Smooth muscle cell (in vitro differentiated cells): ENCODE measurements around the gene TRAPPC1. TPM values are rescaled to one million over a fixed set of nuclear protein-coding genes. Genes with fewer than 3 reads are reported as not detected.

Experiments used
- DNase-seq: peaks from one replicate; lab custom pipeline; 2025; ENCODE audit not compliant: unreplicated experiment; lab: John Stamatoyannopoulos, UW
- H2AFZ ChIP-seq: fragments of 200-600 bp; sonication (generic); 2 replicates; pipeline ENCODE4 v1.6.0; 2016; ENCODE audit warnings: antibody characterized with exemption, low read depth, mild to moderate bottlenecking
- H3F3A ChIP-seq: fragments of 200-600 bp; sonication (generic); 2 replicates; pipeline ENCODE4 v1.6.0; 2017; ENCODE audit warnings: antibody characterized with exemption, low read depth
- H3K27ac ChIP-seq: fragments of 200-600 bp; sonication (generic); 2 replicates; pipeline ENCODE4 v1.5.1; 2016; ENCODE audit warnings: low read depth, mild to moderate bottlenecking
- H3K27me3 ChIP-seq: fragments of 200-600 bp; sonication (generic); 2 replicates; pipeline ENCODE4 v1.6.1; 2016; ENCODE audit warnings: low read depth, mild to moderate bottlenecking
- H3K36me3 ChIP-seq: fragments of 200-600 bp; sonication (generic); 2 replicates; pipeline ENCODE4 v1.5.1; 2016; ENCODE audit warnings: low read depth
- H3K4me1 ChIP-seq: fragments of 200-600 bp; sonication (generic); 2 replicates; pipeline ENCODE4 v1.5.1; 2016; ENCODE audit warnings: low read depth
- H3K4me2 ChIP-seq: fragments of 200-600 bp; sonication (generic); 2 replicates; pipeline ENCODE4 v1.6.0; 2016; ENCODE audit warnings: mild to moderate bottlenecking
- H3K4me3 ChIP-seq: fragments of 200-600 bp; sonication (generic); 2 replicates; pipeline ENCODE4 v1.5.1; 2016; ENCODE audit warnings: mild to moderate bottlenecking
- H3K79me2 ChIP-seq: fragments of 200-600 bp; sonication (generic); 2 replicates; pipeline ENCODE4 v1.6.0; 2016; ENCODE audit warnings: low read depth, mild to moderate bottlenecking
- H3K9ac ChIP-seq: fragments of 200-600 bp; sonication (generic); 2 replicates; pipeline ENCODE4 v1.6.0; 2016; ENCODE audit warnings: low read depth
- H3K9me3 ChIP-seq: fragments of 200-600 bp; sonication (generic); replicated peaks from 2 replicates; pipeline ENCODE4 v1.5.1; 2016; ENCODE audit warnings: low read depth
- H4K20me1 ChIP-seq: fragments of 200-600 bp; sonication (generic); 2 replicates; pipeline ENCODE4 v1.6.0; 2016; ENCODE audit warnings: low read depth
- WGBS: methylation state at CpG from one replicate; pipeline ENCODE4 v1.1.7; 2016; ENCODE audit warnings: low lambda C conversion rate; 5-methylcytosine and 5-hydroxymethylcytosine counted together
- polyA plus RNA-seq: library from polyadenylated mRNA; unstranded; fragments of >200 nt; fragmentation: Nextera tagmentation; extraction: Ambion mirVana; gene quantifications from 2 replicates; pipeline ENCODE4 v1.2.1, GENCODE V29; 2016
- total RNA-seq: library from RNA; depleted of rRNA; stranded (reverse); fragments of >200 nt; gene quantifications from 2 replicates; pipeline ENCODE4 v1.2.3, GENCODE V29; 2014
- TF ChIP-seq, protein P1 (sequence below): fragments of 200-600 bp; sonication (generic); IDR thresholded peaks from 2 replicates; pipeline ENCODE4 v1.5.1; 2017; ENCODE audit warnings: borderline replicate concordance, mild to moderate bottlenecking, antibody characterized with exemption; ENCODE audit not compliant: insufficient read depth, poor library complexity, severe bottlenecking

The TRAPPC1 gene
- total and polyA plus RNA-seq, 2 experiments from 2014 or later, result 56.2 to 392 TPM

DNA sequence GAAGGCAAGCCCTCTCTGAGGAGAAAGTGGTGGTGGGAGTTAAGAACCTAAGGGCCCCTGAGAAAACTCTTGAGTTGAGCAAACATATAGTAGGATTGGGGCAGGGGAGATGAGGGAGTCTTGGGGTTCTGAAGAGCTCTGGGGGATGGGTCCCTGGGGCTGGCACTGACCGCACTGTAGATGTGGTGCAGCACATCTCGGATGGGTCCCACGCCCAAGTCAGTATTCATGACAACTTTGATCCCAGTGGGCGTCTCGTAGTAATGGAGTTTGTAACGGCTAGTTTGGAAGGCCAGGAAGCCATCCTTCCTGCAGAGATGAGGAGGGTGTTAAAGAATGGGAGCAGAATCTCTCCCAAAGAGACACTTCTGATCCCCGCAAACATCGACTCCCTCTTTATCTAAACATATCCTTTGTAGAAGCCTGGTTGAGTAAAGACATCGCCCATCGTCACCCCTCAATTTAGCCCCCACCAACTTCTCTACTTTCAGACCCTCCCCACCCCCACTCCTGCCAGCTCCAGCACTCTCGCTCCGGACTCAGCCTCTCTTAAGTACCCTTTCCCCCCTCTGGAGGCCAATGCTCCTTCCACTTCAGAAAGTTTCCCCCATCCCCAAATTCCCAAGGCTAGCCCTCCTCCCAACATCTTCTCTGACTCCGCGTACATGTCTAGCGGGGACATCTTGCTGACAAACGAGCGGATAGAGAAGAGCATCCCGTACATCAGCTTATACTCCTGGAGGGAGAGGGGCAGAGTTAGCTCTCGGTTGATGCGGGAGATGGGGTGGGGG, 710 bp downstream of the TRAPPC1 start:
- no peaks in the 10 kb centered on the region for H3F3A ChIP-seq
- no peak for DNase-seq
- H3K27ac ChIP-seq, result peak overlapping the region; percentile 85
- H3K9ac ChIP-seq, result peak overlapping the region; percentile 70
- peaks cover 21% of the 10 kb centered on the region for H3K4me1 ChIP-seq
- H3K36me3 ChIP-seq, result no peaks in the 10 kb centered on the region
- no peaks in the 10 kb centered on the region for H3K27me3 ChIP-seq
- H2AFZ ChIP-seq, result peak overlapping the region; percentile 73
- TF ChIP-seq, protein P1, sequence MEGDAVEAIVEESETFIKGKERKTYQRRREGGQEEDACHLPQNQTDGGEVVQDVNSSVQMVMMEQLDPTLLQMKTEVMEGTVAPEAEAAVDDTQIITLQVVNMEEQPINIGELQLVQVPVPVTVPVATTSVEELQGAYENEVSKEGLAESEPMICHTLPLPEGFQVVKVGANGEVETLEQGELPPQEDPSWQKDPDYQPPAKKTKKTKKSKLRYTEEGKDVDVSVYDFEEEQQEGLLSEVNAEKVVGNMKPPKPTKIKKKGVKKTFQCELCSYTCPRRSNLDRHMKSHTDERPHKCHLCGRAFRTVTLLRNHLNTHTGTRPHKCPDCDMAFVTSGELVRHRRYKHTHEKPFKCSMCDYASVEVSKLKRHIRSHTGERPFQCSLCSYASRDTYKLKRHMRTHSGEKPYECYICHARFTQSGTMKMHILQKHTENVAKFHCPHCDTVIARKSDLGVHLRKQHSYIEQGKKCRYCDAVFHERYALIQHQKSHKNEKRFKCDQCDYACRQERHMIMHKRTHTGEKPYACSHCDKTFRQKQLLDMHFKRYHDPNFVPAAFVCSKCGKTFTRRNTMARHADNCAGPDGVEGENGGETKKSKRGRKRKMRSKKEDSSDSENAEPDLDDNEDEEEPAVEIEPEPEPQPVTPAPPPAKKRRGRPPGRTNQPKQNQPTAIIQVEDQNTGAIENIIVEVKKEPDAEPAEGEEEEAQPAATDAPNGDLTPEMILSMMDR, result no peak
- H3K4me2 ChIP-seq, result peak overlapping the region; percentile 98
- WGBS, result 43% methylated on average over 20 of the region's 20 CpGs
- H3K4me3 ChIP-seq, result peak overlapping the region; percentile 94
- H4K20me1 ChIP-seq, result peaks cover 17% of the 10 kb centered on the region
- peaks cover 20% of the 10 kb centered on the region for H3K79me2 ChIP-seq
- no peaks in the 10 kb centered on the region for H3K9me3 ChIP-seq

DNA sequence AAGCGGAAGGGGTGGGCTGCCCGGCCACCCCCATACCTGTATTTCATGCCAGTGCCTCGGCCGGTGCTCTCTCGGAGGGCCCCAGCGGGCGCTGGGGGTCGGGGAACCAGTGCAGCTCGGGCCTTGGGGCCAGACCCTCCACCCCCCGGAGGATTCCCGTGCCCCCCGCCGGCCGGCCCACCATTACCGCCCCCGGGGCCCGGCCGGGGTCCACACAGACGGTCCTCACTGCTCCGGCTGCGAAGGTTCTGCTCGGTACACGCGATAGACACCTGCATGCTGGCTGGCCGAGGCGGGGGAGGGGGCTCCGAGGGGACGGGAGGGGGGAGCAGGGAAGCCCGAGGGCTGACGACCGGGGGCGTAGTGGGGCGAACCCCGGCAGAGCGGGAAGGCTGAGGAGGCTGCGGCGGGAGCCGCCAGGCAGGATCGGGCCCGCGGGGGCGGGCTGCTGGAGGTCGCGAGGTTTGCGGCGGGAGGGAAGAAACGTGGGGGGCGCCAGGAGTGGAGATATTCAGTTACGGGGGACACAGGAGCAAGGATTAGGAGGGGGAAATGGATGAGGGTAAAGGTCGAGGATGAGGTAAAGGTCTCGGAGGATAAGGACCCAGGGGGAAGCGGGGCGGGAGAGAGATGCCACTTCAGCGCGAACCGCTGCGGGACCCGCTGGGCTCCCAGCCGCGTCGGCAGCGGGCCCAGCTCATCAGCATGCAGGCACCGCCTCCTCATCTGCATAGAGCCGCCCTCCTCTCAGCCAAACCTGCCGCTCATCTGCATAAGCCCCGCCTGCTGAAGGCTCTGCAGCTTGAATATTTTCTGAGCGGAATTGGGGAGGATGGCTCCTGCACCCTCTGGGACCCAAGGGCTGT, 2.4 kb downstream of the TRAPPC1 start, which contains the start of gene KCNAB3:
KCNAB3 (minus strand) TSS at position 699 of the 866 bp plus-strand sequence; CDS start at position 278, 421 bp downstream.
- TF ChIP-seq, protein P1, result no peak
- Histone ChIP-seq H3K4me2 (peak within 1 kb of the TSS; percentile 98), H2AFZ (peak within 1 kb of the TSS; percentile 87), H4K20me1 (peaks cover 11% of the 10 kb centered on the region), H3K27ac (no peak within 1 kb of the TSS), H3K27me3 (no peaks in the 10 kb centered on the region), H3K36me3 (no peaks in the 10 kb centered on the region), H3K4me3 (peak within 1 kb of the TSS; percentile 59), H3F3A (no peaks in the 10 kb centered on the region), H3K9me3 (no peaks in the 10 kb centered on the region), H3K79me2 (peaks cover 16% of the 10 kb centered on the region), H3K4me1 (peaks cover 21% of the 10 kb centered on the region), H3K9ac (peak within 1 kb of the TSS; percentile 45)
- peak; percentile 25 for DNase-seq
- WGBS, result 14% methylated on average over 35 of the region's 67 CpGs

DNA sequence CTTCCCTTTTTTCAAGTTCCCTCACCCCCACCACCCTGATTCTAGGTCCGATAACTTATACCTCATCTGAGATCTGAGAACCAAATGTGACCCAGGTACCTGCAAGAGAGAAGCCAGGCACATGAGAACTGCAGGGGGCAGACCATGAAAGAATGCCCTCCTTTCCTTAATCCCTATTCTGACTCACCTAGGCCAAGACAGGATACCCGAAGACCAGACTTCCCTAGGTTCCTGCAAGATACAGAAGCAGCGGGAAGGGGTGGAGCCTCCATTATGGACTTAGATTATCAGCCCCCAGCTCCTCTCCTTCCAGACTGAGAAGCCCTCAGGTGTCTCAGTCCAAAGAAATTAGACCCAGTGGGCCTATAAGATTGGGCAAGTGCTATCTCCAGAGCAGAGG, 4.2 kb downstream of the TRAPPC1 start:
- no peaks in the 10 kb centered on the region for H3K27me3 ChIP-seq
- H3K4me2 ChIP-seq, result no peak overlapping the region
- no peaks in the 10 kb centered on the region for H3K36me3 ChIP-seq
- no peak overlapping the region for H2AFZ ChIP-seq
- no peak overlapping the region for H3K27ac ChIP-seq
- H3K4me1 ChIP-seq, result peaks cover 19% of the 10 kb centered on the region
- peaks cover 4% of the 10 kb centered on the region for H3K79me2 ChIP-seq
- no peak overlapping the region for H3K9ac ChIP-seq
- H3K9me3 ChIP-seq, result no peaks in the 10 kb centered on the region
- no peaks in the 10 kb centered on the region for H3F3A ChIP-seq
- no peak for DNase-seq
- H4K20me1 ChIP-seq, result no peaks in the 10 kb centered on the region
- H3K4me3 ChIP-seq, result no peak overlapping the region
- WGBS, result 69% methylated on average over 3 of the region's 3 CpGs
- TF ChIP-seq, protein P1, result no peak
